WTC11 (cell line): ENCODE data around the gene CALCOCO2. TPM values are rescaled to one million over a fixed set of nuclear protein-coding genes. Genes with fewer than 3 reads are reported as not detected.

Experiments
- ATAC-seq: fragments of 200-7000 bp; cut with Tn5 transposase; 2 replicates; pipeline ENCODE4 v1.10.0; 2021; ENCODE audit warnings: mild to moderate bottlenecking, moderate library complexity
- CTCF ChIA-PET: fragments of 300-600 bp; sonication (Branson Sonifier 250); formaldehyde crosslinking; loops from one replicate; lab custom pipeline; 2021; ENCODE audit warnings: antibody characterized with exemption; lab: Charles Lee
- POLR2A ChIA-PET: fragments of 350-600 bp; sonication (Branson Sonifier 250); formaldehyde crosslinking; loops from one replicate; lab custom pipeline; 2021; ENCODE audit warnings: antibody characterized with exemption; lab: Charles Lee
- DNase-seq: peaks from one replicate; pipeline ENCODE4 v3.0.0; 2021; ENCODE audit warnings: low spot score
- H3K27ac Mint-ChIP-seq: 2 replicates; pipeline ENCODE4 v1.8.0; 2021; ENCODE audit warnings: mixed read lengths
- H3K27me3 Mint-ChIP-seq: 2 replicates; pipeline ENCODE4 v1.8.0; 2021; ENCODE audit warnings: low read depth, mild to moderate bottlenecking, moderate library complexity, mixed read lengths
- H3K36me3 Mint-ChIP-seq: 2 replicates; pipeline ENCODE4 v1.8.0; 2021; ENCODE audit warnings: mixed read lengths
- H3K4me1 Mint-ChIP-seq: 2 replicates; pipeline ENCODE4 v1.8.0; 2022; ENCODE audit warnings: mixed read lengths
- H3K4me3 Mint-ChIP-seq: 2 replicates; pipeline ENCODE4 v1.8.0; 2021; ENCODE audit warnings: mild to moderate bottlenecking, moderate library complexity, mixed read lengths
- H3K9me3 Mint-ChIP-seq: 2 replicates; pipeline ENCODE4 v1.8.0; 2021; ENCODE audit warnings: mixed read lengths
- ATF2 ChIP-seq: sonication (generic); formaldehyde crosslinking; IDR thresholded peaks from 2 replicates; pipeline ENCODE4 v1.8.1; 2022; ENCODE audit warnings: low read depth, missing genetic modification reagents, borderline replicate concordance
- ATF3 ChIP-seq: sonication (generic); formaldehyde crosslinking; conservative IDR thresholded peaks from 2 replicates; pipeline ENCODE4 v1.8.1; 2022; ENCODE audit warnings: mild to moderate bottlenecking, missing genetic modification reagents
- CDX4 ChIP-seq: fragments of 250-450 bp; sonication (Bioruptor Pico); IDR thresholded peaks from 2 replicates; pipeline ENCODE4 v1.9.0; 2021; ENCODE audit warnings: moderate library complexity, mild to moderate bottlenecking, inconsistent platforms, borderline replicate concordance
- E2F4 ChIP-seq: sonication (generic); formaldehyde crosslinking; IDR thresholded peaks from 2 replicates; pipeline ENCODE4 v1.8.1; 2022; ENCODE audit warnings: low read depth, mild to moderate bottlenecking, moderate library complexity, missing genetic modification reagents, borderline replicate concordance
- ELF4 ChIP-seq: sonication (generic); formaldehyde crosslinking; IDR thresholded peaks from 2 replicates; pipeline ENCODE4 v1.8.1; 2022; ENCODE audit warnings: low read depth, mild to moderate bottlenecking, moderate library complexity, missing genetic modification reagents
- EMX1 ChIP-seq: fragments of 250-450 bp; sonication (Bioruptor Pico); IDR thresholded peaks from 2 replicates; pipeline ENCODE4 v1.8.0; 2021; ENCODE audit warnings: mild to moderate bottlenecking
- FOXK1 ChIP-seq: sonication (generic); formaldehyde crosslinking; IDR thresholded peaks from 2 replicates; pipeline ENCODE4 v1.8.0; 2022; ENCODE audit warnings: mild to moderate bottlenecking, moderate library complexity, missing genetic modification reagents
- GABPB1 ChIP-seq: sonication (generic); formaldehyde crosslinking; IDR thresholded peaks from 2 replicates; pipeline ENCODE4 v1.8.1; 2023; ENCODE audit warnings: mild to moderate bottlenecking, missing genetic modification reagents
- GRHL2 ChIP-seq: fragments of 250-450 bp; sonication (Bioruptor Pico); IDR thresholded peaks from 2 replicates; pipeline ENCODE4 v1.8.0; 2022; ENCODE audit warnings: mild to moderate bottlenecking, moderate library complexity; ENCODE audit not compliant: insufficient replicate concordance, severe bottlenecking
- GTF2I ChIP-seq: fragments of 250-450 bp; sonication (Bioruptor Pico); conservative IDR thresholded peaks from 2 replicates; pipeline ENCODE4 v1.4.0; 2021; ENCODE audit warnings: mild to moderate bottlenecking
- JAZF1 ChIP-seq: fragments of 250-450 bp; sonication (Bioruptor Pico); IDR thresholded peaks from 2 replicates; pipeline ENCODE4 v1.9.0; 2021; ENCODE audit warnings: moderate library complexity, mild to moderate bottlenecking, inconsistent platforms
- KAT7 ChIP-seq: sonication (generic); formaldehyde crosslinking; IDR thresholded peaks from 2 replicates; pipeline ENCODE4 v1.8.1; 2023; ENCODE audit warnings: missing genetic modification reagents, mild to moderate bottlenecking, borderline replicate concordance
- MYBL2 ChIP-seq: sonication (generic); formaldehyde crosslinking; IDR thresholded peaks from 2 replicates; pipeline ENCODE4 v1.8.1; 2023; ENCODE audit warnings: mild to moderate bottlenecking, moderate library complexity, missing genetic modification reagents
- NFE2L1 ChIP-seq: sonication (generic); formaldehyde crosslinking; IDR thresholded peaks from 2 replicates; pipeline ENCODE4 v1.8.1; 2023; ENCODE audit warnings: missing genetic modification reagents
- NR3C1 ChIP-seq: sonication (generic); formaldehyde crosslinking; conservative IDR thresholded peaks from 2 replicates; pipeline ENCODE4 v1.8.1; 2023; ENCODE audit warnings: low read depth, mild to moderate bottlenecking, missing genetic modification reagents
- OVOL2 ChIP-seq: fragments of 250-450 bp; sonication (Bioruptor Pico); IDR thresholded peaks from 2 replicates; pipeline ENCODE4 v1.9.0; 2021; ENCODE audit warnings: mild to moderate bottlenecking, borderline replicate concordance
- PRDM15 ChIP-seq: sonication (generic); formaldehyde crosslinking; IDR thresholded peaks from 2 replicates; pipeline ENCODE4 v1.8.0; 2022; ENCODE audit warnings: missing genetic modification reagents
- PREB ChIP-seq: sonication (generic); formaldehyde crosslinking; IDR thresholded peaks from 2 replicates; pipeline ENCODE4 v1.8.1; 2022; ENCODE audit warnings: mild to moderate bottlenecking, missing genetic modification reagents, moderate library complexity, borderline replicate concordance
- RORB ChIP-seq: fragments of 250-450 bp; sonication (Bioruptor Pico); IDR thresholded peaks from 2 replicates; pipeline ENCODE4 v1.9.0; 2021; ENCODE audit warnings: mild to moderate bottlenecking
- SP1 ChIP-seq: sonication (generic); formaldehyde crosslinking; conservative IDR thresholded peaks from 2 replicates; pipeline ENCODE4 v1.8.1; 2022; ENCODE audit warnings: missing genetic modification reagents
- TEAD4 ChIP-seq: sonication (generic); formaldehyde crosslinking; IDR thresholded peaks from 2 replicates; pipeline ENCODE4 v1.8.0; 2022; ENCODE audit warnings: mild to moderate bottlenecking, missing genetic modification reagents
- ZNF219 ChIP-seq: sonication (generic); formaldehyde crosslinking; IDR thresholded peaks from 2 replicates; pipeline ENCODE4 v1.8.0; 2023; ENCODE audit warnings: missing genetic modification reagents, mild to moderate bottlenecking, borderline replicate concordance
- ZNF317 ChIP-seq: sonication (generic); formaldehyde crosslinking; IDR thresholded peaks from 2 replicates; pipeline ENCODE4 v1.8.1; 2023; ENCODE audit warnings: low read depth, mild to moderate bottlenecking, moderate library complexity, missing genetic modification reagents, borderline replicate concordance
- total RNA-seq: library from RNA; stranded (reverse); gene quantifications from 3 replicates; pipeline ENCODE4 v1.2.3, GENCODE V29; 2021

CALCOCO2 gene
- total RNA-seq, 1 experiment from 2014 or later: 32.6 TPM

GRCh38 chr17:48860456-48860855 is 29.6 kb downstream of the CALCOCO2 start:
- ChIA-PET POLR2A (no interaction called here), CTCF (interaction anchor here (0.6 to 3.4 kb wide), 13 partner anchors 12 to 189 kb away, joined by 3 to 15 read pairs (median 5); partner anchors contain the start of gene TTLL6)
- H3K27me3 Mint-ChIP-seq: no peaks in the 10 kb centered on the region
- TF ChIP-seq EMX1 (no peak), NR3C1 (CRISPR knock-in tag) (no peak), ZNF219 (CRISPR knock-in tag) (no peak), ATF2 (CRISPR knock-in tag) (no peak), CDX4 (CRISPR knock-in tag) (no peak), PRDM15 (no peak), ELF4 (CRISPR knock-in tag) (no peak), ZNF317 (CRISPR knock-in tag) (no peak), E2F4 (CRISPR knock-in tag) (no peak), RORB (CRISPR knock-in tag) (no peak), GRHL2 (CRISPR knock-in tag) (no peak), ATF3 (CRISPR knock-in tag) (no peak), TEAD4 (CRISPR knock-in tag) (no peak), GTF2I (CRISPR knock-in tag) (no peak), KAT7 (CRISPR knock-in tag) (no peak)
- TF ChIP-seq, all 79 proteins: peak for 0
- Mint-ChIP-seq H3K4me1 (0 out of 2 replicates have a peak, but pooled peaks cover 5% of the 10 kb centered on the region), H3K9me3 (no peaks in the 10 kb centered on the region), H3K4me3 (no peak overlapping the region), H3K36me3 (no peaks in the 10 kb centered on the region), H3K27ac (no peak overlapping the region)
- DNase-seq (no peak), ATAC-seq (no peak)

GRCh38 chr17:48868916-48869500 is 38.2 kb downstream of the CALCOCO2 start:
- ATAC-seq (no peak), DNase-seq (no peak)
- peaks cover 9% of the 10 kb centered on the region for H3K4me1 Mint-ChIP-seq
- CTCF ChIA-PET: interaction anchor here (1.0 to 2.9 kb wide), 6 partner anchors 10 to 232 kb away, joined by 3 to 19 read pairs (median 6); no protein-coding TSS in a partner anchor
- no peaks in the 10 kb centered on the region for H3K9me3 Mint-ChIP-seq
- H3K4me3 Mint-ChIP-seq: no peak overlapping the region
- H3K36me3 Mint-ChIP-seq: no peaks in the 10 kb centered on the region
- H3K27me3 Mint-ChIP-seq: no peaks in the 10 kb centered on the region
- no peak overlapping the region for H3K27ac Mint-ChIP-seq
- POLR2A ChIA-PET: no interaction called here
- no peak for TF ChIP-seq NFE2L1
- TF ChIP-seq GABPB1: no peak
- no peak for TF ChIP-seq SP1 (CRISPR knock-in tag)
- TF ChIP-seq KAT7 (CRISPR knock-in tag): no peak
- TF ChIP-seq OVOL2: no peak
- TF ChIP-seq FOXK1: no peak
- no peak for TF ChIP-seq PREB (CRISPR knock-in tag)
- TF ChIP-seq MYBL2 (CRISPR knock-in tag): no peak
- TF ChIP-seq JAZF1 (CRISPR knock-in tag): no peak
